ENCODE data around the gene SMPDL3B. TPM values are rescaled to one million over a fixed set of nuclear protein-coding genes. Genes with fewer than 3 reads are reported as not detected.

The SMPDL3B gene
- total and polyA plus RNA-seq, 9 donors = 0.06 to 2.1 (median 0.13) TPM; not detected in 1

DNA sequence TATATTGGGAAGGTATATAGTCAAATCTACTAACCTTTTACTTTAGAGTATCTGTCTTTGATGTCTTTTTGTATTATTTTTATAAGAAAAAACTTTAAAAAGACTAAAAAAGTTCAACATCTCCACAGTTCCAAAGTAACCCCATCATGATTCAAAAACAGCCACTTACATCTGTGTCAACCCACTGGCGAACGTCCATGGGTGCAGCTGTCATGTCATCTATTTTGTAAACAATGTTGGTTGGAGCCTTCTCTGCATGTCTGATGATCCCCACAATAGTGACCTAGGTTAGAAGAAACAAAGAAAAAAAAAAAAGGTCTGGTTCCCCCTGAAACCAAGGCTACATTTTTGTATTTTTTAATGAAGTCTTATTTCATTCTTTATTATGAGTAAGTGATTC lies 28.0 kb upstream of the SMPDL3B start:
- H3K27ac ChIP-seq (ENCODE audit: low read length) = peak overlapping the region; percentile 21
- H3K4me1 ChIP-seq (ENCODE audit: control insufficient read depth, insufficient read depth, low read length) = peaks cover 2% of the 10 kb centered on the region
- no peak overlapping the region for H3K4me3 ChIP-seq (ENCODE audit: low read length)
- no peaks in the 10 kb centered on the region for H3K9me3 ChIP-seq (replicated peaks; ENCODE audit: control insufficient read depth, low read depth, low read length)
- WGBS (ENCODE audit: insufficient coverage) = no CpG with 5 or more reads among the region's 2 CpGs
- peaks cover 51% of the 10 kb centered on the region for H3K36me3 ChIP-seq (ENCODE audit: control insufficient read depth, insufficient read depth, low read length)
- DNase-seq = peak; percentile 60
- H3K27me3 ChIP-seq (ENCODE audit: control insufficient read depth, insufficient read depth, low read length) = no peaks in the 10 kb centered on the region

- no peak overlapping the region for H3K4me3 ChIP-seq (ENCODE audit: low read length)
- H3K27me3 ChIP-seq (ENCODE audit: control insufficient read depth, insufficient read depth, low read length) = peaks cover 9% of the 10 kb centered on the region
- peaks cover 7% of the 10 kb centered on the region for H3K4me1 ChIP-seq (ENCODE audit: control insufficient read depth, insufficient read depth, low read length)
- H3K36me3 ChIP-seq (ENCODE audit: control insufficient read depth, insufficient read depth, low read length) = peaks cover 35% of the 10 kb centered on the region
- DNase-seq = no peak
- H3K9me3 ChIP-seq (replicated peaks; ENCODE audit: control insufficient read depth, low read depth, low read length) = peaks cover 8% of the 10 kb centered on the region
- 100% methylated on average over 1 of the region's 1 CpG for WGBS (ENCODE audit: insufficient coverage)
- H3K27ac ChIP-seq (ENCODE audit: low read length) = no peak overlapping the region
These were observed 22.4 kb upstream of the SMPDL3B start for GRCh38 chr1:27912429-27912828.

- Histone ChIP-seq H3K36me3 (ENCODE audit: control insufficient read depth, insufficient read depth, low read length) (peaks cover 17% of the 10 kb centered on the region), H3K4me1 (ENCODE audit: control insufficient read depth, insufficient read depth, low read length) (peaks cover 7% of the 10 kb centered on the region), H3K9me3 (replicated peaks; ENCODE audit: control insufficient read depth, low read depth, low read length) (peaks cover 8% of the 10 kb centered on the region), H3K27ac (ENCODE audit: low read length) (peak overlapping the region; percentile 82), H3K4me3 (ENCODE audit: low read length) (peak overlapping the region; percentile 77), H3K27me3 (ENCODE audit: control insufficient read depth, insufficient read depth, low read length) (peaks cover 9% of the 10 kb centered on the region)
- no CpG with 5 or more reads among the region's 7 CpGs for WGBS (ENCODE audit: insufficient coverage)
- DNase-seq = no peak
These were observed 19.7 kb upstream of the SMPDL3B start for GRCh38 chr1:27915082-27915575.

GRCh38 chr1:27922272-27922671 lies 12.5 kb upstream of the SMPDL3B start:
- Histone ChIP-seq H3K36me3 (ENCODE audit: control insufficient read depth, insufficient read depth, low read length) (no peaks in the 10 kb centered on the region), H3K27ac (ENCODE audit: low read length) (no peak overlapping the region), H3K4me3 (ENCODE audit: low read length) (no peak overlapping the region), H3K4me1 (ENCODE audit: control insufficient read depth, insufficient read depth, low read length) (no peaks in the 10 kb centered on the region), H3K27me3 (ENCODE audit: control insufficient read depth, insufficient read depth, low read length) (peaks cover under 1% of the 10 kb centered on the region), H3K9me3 (replicated peaks; ENCODE audit: control insufficient read depth, low read depth, low read length) (no peaks in the 10 kb centered on the region)
- no CpG with 5 or more reads among the region's 3 CpGs for WGBS (ENCODE audit: insufficient coverage)
- no peak for DNase-seq

- Histone ChIP-seq H3K4me3 (ENCODE audit: low read length) (no peak overlapping the region), H3K9me3 (replicated peaks; ENCODE audit: control insufficient read depth, low read depth, low read length) (no peaks in the 10 kb centered on the region), H3K27ac (ENCODE audit: low read length) (no peak overlapping the region), H3K27me3 (ENCODE audit: control insufficient read depth, insufficient read depth, low read length) (no peaks in the 10 kb centered on the region), H3K36me3 (ENCODE audit: control insufficient read depth, insufficient read depth, low read length) (no peaks in the 10 kb centered on the region), H3K4me1 (ENCODE audit: control insufficient read depth, insufficient read depth, low read length) (no peaks in the 10 kb centered on the region)
- DNase-seq = no peak
- WGBS (ENCODE audit: insufficient coverage) = 75% methylated on average over 3 of the region's 5 CpGs
These were observed 6.4 kb upstream of the SMPDL3B start for GRCh38 chr1:27928216-27928954.

DNA sequence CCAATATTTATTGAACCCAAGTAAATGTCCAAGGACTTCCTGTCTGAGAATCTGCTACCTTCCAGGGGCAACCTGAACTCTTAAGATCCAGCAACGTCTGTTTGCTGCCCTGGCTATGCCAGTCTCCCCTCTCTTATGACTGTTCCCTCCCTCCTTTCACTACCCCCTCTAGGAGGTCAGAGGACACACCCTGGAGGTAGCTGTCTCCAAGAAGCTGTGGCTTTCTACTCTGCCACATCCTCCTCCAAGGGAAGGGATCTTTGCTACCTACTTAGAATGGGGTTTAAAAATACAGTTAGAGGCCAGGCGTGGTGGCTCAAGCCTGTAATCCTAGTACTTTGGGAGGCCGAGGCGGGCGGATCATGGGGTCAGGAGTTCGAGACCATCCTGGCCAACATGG lies 3.6 kb upstream of the SMPDL3B start:
- Histone ChIP-seq H3K27me3 (ENCODE audit: control insufficient read depth, insufficient read depth, low read length) (peaks cover 15% of the 10 kb centered on the region), H3K9me3 (replicated peaks; ENCODE audit: control insufficient read depth, low read depth, low read length) (no peaks in the 10 kb centered on the region), H3K36me3 (ENCODE audit: control insufficient read depth, insufficient read depth, low read length) (no peaks in the 10 kb centered on the region), H3K4me3 (ENCODE audit: low read length) (no peak overlapping the region), H3K4me1 (ENCODE audit: control insufficient read depth, insufficient read depth, low read length) (peaks cover 6% of the 10 kb centered on the region), H3K27ac (ENCODE audit: low read length) (no peak overlapping the region)
- 64% methylated on average over 1 of the region's 6 CpGs for WGBS (ENCODE audit: insufficient coverage)
- DNase-seq = no peak

DNA sequence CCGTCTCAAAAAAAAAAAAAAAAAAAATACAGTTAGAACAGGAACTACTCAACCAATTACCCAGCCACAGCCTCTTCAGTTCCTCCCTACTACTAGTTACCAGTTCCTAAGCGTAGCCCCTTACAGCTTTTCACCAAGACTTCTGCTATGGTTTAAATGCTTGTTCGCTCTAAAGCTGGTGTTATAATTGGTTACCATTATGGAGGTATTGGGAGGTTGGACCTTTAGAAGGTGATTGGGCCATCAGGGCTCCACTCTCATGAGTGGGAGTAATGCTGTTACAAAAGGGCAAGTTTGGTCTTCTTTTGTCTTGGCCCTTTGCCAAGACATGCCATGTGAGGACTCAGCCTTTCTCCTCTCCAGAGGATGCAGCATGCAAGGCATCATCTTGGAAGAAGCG lies 3.0 kb upstream of the SMPDL3B start:
- no peak overlapping the region for H3K27ac ChIP-seq (ENCODE audit: low read length)
- WGBS (ENCODE audit: insufficient coverage) = 63% methylated on average over 1 of the region's 4 CpGs

DNA sequence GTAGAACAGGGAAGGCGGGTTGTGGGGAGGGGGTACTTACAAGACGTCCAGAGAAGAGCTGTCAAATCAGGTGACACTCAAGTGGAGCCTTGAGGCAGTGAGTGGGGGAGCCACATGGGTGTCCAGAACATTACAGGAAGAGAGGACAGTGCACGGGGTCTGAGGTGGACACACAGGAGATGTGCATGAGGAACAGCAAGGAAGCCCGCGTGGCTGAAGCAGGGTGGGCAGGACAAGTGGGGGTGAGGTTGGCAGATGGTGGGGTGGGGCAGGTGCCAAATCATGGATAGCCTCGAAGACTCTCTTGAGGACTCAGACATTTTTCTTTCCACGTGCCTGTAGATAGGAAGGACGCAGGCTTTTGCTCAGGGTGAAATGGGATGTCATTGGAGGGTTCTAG lies 921 bp downstream of the SMPDL3B start:
- Histone ChIP-seq H3K27me3 (ENCODE audit: control insufficient read depth, insufficient read depth, low read length) (peaks cover 23% of the 10 kb centered on the region), H3K27ac (ENCODE audit: low read length) (no peak overlapping the region), H3K4me3 (ENCODE audit: low read length) (no peak overlapping the region), H3K36me3 (ENCODE audit: control insufficient read depth, insufficient read depth, low read length) (no peaks in the 10 kb centered on the region), H3K4me1 (ENCODE audit: control insufficient read depth, insufficient read depth, low read length) (peaks cover 6% of the 10 kb centered on the region), H3K9me3 (replicated peaks; ENCODE audit: control insufficient read depth, low read depth, low read length) (no peaks in the 10 kb centered on the region)
- 49% methylated on average over 8 of the region's 8 CpGs for WGBS (ENCODE audit: insufficient coverage)
- no peak for DNase-seq

More for the DNA sequence above, 3.0 kb upstream of the SMPDL3B start:
- H3K4me3 ChIP-seq (ENCODE audit: low read length) = no peak overlapping the region
- H3K4me1 ChIP-seq (ENCODE audit: control insufficient read depth, insufficient read depth, low read length) = peaks cover 6% of the 10 kb centered on the region
- no peaks in the 10 kb centered on the region for H3K36me3 ChIP-seq (ENCODE audit: control insufficient read depth, insufficient read depth, low read length)
- peaks cover 15% of the 10 kb centered on the region for H3K27me3 ChIP-seq (ENCODE audit: control insufficient read depth, insufficient read depth, low read length)
- no peak for DNase-seq
- H3K9me3 ChIP-seq (replicated peaks; ENCODE audit: control insufficient read depth, low read depth, low read length) = no peaks in the 10 kb centered on the region

- no peak for DNase-seq
- Histone ChIP-seq H3K36me3 (ENCODE audit: control insufficient read depth, insufficient read depth, low read length) (no peaks in the 10 kb centered on the region), H3K9me3 (replicated peaks; ENCODE audit: control insufficient read depth, low read depth, low read length) (no peaks in the 10 kb centered on the region), H3K27ac (ENCODE audit: low read length) (no peak overlapping the region), H3K27me3 (ENCODE audit: control insufficient read depth, insufficient read depth, low read length) (peaks cover 23% of the 10 kb centered on the region), H3K4me1 (ENCODE audit: control insufficient read depth, insufficient read depth, low read length) (peaks cover 6% of the 10 kb centered on the region), H3K4me3 (ENCODE audit: low read length) (no peak overlapping the region)
- no CpG with 5 or more reads among the region's 5 CpGs for WGBS (ENCODE audit: insufficient coverage)
These were observed 1.6 kb downstream of the SMPDL3B start for GRCh38 chr1:27936370-27936769.

- H3K27ac ChIP-seq (ENCODE audit: low read length) = no peak overlapping the region
- H3K4me3 ChIP-seq (ENCODE audit: low read length) = no peak overlapping the region
- no peaks in the 10 kb centered on the region for H3K36me3 ChIP-seq (ENCODE audit: control insufficient read depth, insufficient read depth, low read length)
- DNase-seq = no peak
- WGBS (ENCODE audit: insufficient coverage) = no CpG with 5 or more reads among the region's 1 CpG
- H3K27me3 ChIP-seq (ENCODE audit: control insufficient read depth, insufficient read depth, low read length) = peaks cover 23% of the 10 kb centered on the region
- peaks cover 6% of the 10 kb centered on the region for H3K4me1 ChIP-seq (ENCODE audit: control insufficient read depth, insufficient read depth, low read length)
- H3K9me3 ChIP-seq (replicated peaks; ENCODE audit: control insufficient read depth, low read depth, low read length) = no peaks in the 10 kb centered on the region
These were observed 2.7 kb downstream of the SMPDL3B start for GRCh38 chr1:27937524-27937836.
